Measurements from ENCODE around the gene CEP78.
A peak's percentile ranks its signal among the peaks of the same experiment; 100 is the strongest.

The CEP78 gene

GRCh38 chr9:78235762-78236550 lies at the start of gene CEP78:
Gene CEP78 (plus strand): TSS chr9:78236075. CDS start chr9:78236351, 276 bp downstream.
- DNase-seq (ENCODE audit: low spot score) = peak; percentile 96
- no peak for TF ChIP-seq CTCF (IDR thresholded peaks at IDR 0.05; ENCODE audit: borderline replicate concordance, control extremely low read depth, extremely low read depth, insufficient read depth, missing control alignments)
- in situ Hi-C loops (cut with MboI; ENCODE audit: low sequenced_read_pairs, unreplicated experiment) = no loop called here

GRCh38 chr9:78187763-78188484 lies 48.0 kb upstream of the CEP78 start:
- TF ChIP-seq CTCF (IDR thresholded peaks at IDR 0.05; ENCODE audit: borderline replicate concordance, control extremely low read depth, extremely low read depth, insufficient read depth, missing control alignments) = no peak
- no peak for DNase-seq (ENCODE audit: low spot score)
- in situ Hi-C loops (cut with MboI; ENCODE audit: low sequenced_read_pairs, unreplicated experiment) = loop anchor here (25.0 kb wide), 1 partner anchor 326 kb away; no protein-coding TSS in a partner anchor

- TF ChIP-seq CTCF (IDR thresholded peaks at IDR 0.05; ENCODE audit: borderline replicate concordance, control extremely low read depth, extremely low read depth, insufficient read depth, missing control alignments) = no peak
- in situ Hi-C loops (cut with MboI; ENCODE audit: low sequenced_read_pairs, unreplicated experiment) = loop anchor here (25.0 kb wide), 1 partner anchor 326 kb away; no protein-coding TSS in a partner anchor
- no peak for DNase-seq (ENCODE audit: low spot score)
Observed at GRCh38 chr9:78188594-78188993, 47.3 kb upstream of the CEP78 start.

DNA sequence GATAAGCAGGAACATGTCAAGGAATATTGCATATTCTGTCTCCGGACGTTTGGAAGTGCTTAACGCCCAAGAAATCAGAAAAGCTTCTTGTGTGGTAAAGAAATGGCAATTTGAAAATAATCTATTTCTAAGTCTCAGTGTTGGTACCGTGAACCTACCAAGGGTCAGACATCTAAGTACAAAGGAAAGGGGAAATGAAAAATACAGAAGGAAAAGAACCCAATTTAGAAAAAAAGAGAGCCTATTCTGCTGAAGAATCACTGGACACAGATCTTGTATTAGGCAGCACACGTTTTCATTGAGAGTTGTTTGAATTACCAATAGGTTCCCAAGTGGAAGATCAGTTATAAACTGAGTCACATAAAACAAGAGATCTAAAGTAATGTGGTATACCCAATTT lies 46.9 kb upstream of the CEP78 start:
- TF ChIP-seq CTCF (IDR thresholded peaks at IDR 0.05; ENCODE audit: borderline replicate concordance, control extremely low read depth, extremely low read depth, insufficient read depth, missing control alignments) = no peak
- in situ Hi-C loops (cut with MboI; ENCODE audit: low sequenced_read_pairs, unreplicated experiment) = loop anchor here (25.0 kb wide), 1 partner anchor 327 kb away; no protein-coding TSS in a partner anchor
- no peak for DNase-seq (ENCODE audit: low spot score)

DNA sequence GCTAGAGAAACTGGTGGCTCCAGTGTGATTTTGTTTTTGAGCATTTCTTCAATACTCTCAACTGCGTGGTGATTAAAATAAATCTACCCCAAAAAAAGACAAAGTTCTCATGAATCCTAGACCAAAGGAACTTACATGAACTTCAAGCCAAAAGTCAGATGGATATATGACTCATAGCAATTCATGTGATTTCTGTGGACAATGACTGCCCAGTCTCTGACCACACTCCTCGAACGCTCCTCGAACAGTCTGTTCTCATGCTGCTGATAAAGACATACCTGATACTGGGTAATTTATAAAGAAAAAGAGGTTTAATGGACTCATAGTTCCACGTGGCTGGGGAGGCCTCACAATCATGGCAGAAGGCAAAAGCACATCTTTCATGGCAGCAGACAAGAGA lies 46.4 kb upstream of the CEP78 start:
- TF ChIP-seq CTCF (IDR thresholded peaks at IDR 0.05; ENCODE audit: borderline replicate concordance, control extremely low read depth, extremely low read depth, insufficient read depth, missing control alignments) = no peak
- in situ Hi-C loops (cut with MboI; ENCODE audit: low sequenced_read_pairs, unreplicated experiment) = loop anchor here (25.0 kb wide), 1 partner anchor 327 kb away; no protein-coding TSS in a partner anchor
- no peak for DNase-seq (ENCODE audit: low spot score)

- in situ Hi-C loops (cut with MboI; ENCODE audit: low sequenced_read_pairs, unreplicated experiment) = loop anchor here (25.0 kb wide), 1 partner anchor 330 kb away; no protein-coding TSS in a partner anchor
- TF ChIP-seq CTCF (IDR thresholded peaks at IDR 0.05; ENCODE audit: borderline replicate concordance, control extremely low read depth, extremely low read depth, insufficient read depth, missing control alignments) = no peak
- DNase-seq (ENCODE audit: low spot score) = no peak
Observed at GRCh38 chr9:78191931-78192330, 43.9 kb upstream of the CEP78 start.

All from GM13976 (cell line).